Measurements from ENCODE around the gene TSPEAR.
"Not testable (repeated sequence)": the region's sequence is repeated elsewhere in the genome, so short reads cannot be mapped to it uniquely, and the experiment has no call there.

TSPEAR gene

DNA sequence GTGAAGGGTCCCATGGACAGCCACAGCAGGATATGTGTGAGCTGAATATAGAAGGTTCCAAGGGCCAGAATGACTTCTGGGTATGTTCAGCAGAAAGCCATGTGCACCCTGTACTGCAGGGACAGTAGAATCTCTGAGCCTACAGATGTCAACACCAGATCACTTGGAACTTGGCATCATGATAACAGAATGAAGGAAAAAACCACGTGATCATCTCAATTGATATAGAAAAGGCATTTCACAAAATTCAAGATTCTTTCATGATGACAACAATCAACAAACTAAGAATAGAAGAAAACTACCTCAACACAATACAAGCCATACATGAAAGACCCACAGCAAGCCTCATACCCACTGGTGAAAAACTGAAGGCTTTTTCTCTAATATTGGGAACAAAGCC is 43.8 kb downstream of the TSPEAR start:
- intact Hi-C loops (cut with DNase I) = no loop called here

DNA sequence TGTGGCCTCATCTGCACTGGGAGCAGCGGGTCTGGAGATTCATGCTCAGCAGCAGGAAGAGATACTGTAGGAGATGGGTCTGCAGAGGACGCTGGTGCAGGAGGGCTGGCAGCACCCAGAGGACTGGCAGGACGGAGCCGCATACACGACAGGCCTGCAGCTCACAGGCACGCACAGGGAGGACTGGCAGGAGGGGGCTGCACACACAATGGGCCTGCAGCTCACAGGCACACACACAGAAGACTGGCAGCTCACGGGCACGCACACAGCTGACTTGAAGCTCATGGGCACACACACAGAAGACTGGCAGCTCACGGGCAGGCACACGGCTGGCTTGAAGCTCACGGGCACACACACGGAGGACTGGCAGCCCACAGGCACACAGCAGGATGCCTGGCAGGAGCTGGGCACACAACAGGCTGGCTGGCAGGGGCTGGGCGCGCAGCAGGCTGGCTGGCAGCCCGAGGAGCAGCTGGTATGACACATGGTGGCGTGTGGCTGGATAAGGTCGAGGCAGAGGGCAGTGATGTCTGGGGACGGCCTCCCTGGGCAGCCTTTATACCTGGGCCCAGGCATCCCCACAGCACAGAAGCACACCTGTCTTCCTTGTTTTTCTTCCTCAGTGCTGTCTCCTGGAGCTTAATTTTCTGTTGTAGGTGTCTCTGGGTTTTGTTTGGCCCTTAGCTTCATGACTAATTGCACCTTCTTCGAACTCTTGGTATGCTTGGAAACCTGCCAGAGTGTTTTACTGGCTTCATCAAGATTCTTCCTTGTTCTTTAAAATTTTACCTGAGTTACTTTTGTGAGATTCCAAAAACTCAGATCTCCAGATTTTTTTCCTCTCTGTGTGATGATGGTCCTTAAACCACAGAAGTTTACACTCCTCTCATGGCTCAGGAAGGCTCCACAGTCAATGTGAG is 44.7 kb downstream of the TSPEAR start, which contains the start of gene KRTAP12-2:
Gene KRTAP12-2 (minus strand): TSS at position 527 of the 920 bp plus-strand sequence. CDS start 41 bp downstream, at position 486.
- intact Hi-C loops (cut with DNase I) = no loop called here
- DNase-seq = peak in 1 of 42 donors; percentile 2

More for the DNA sequence above, 43.8 kb downstream of the TSPEAR start:
- DNase-seq = no peak

DNA sequence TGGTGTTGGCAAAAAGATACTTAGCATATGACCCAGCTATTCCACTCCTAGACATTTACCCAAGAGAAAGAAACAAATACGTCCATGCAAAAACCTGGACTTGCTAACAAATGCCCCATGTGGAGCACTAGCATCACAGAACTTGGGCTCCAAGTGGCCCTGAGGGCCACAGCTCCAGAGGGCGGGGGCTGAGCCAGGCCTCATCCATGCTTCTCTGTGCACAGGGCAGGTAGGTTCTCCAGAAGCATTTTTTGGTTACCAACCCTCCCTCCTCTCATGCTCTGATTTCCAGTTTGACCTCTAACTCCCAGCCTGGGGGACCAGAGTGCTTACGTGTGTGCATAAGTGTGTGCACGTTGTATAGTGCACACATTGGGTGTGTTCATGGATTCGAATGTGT is 46.7 kb downstream of the TSPEAR start:
- no peak for DNase-seq
- intact Hi-C loops (cut with DNase I) = no loop called here

DNA sequence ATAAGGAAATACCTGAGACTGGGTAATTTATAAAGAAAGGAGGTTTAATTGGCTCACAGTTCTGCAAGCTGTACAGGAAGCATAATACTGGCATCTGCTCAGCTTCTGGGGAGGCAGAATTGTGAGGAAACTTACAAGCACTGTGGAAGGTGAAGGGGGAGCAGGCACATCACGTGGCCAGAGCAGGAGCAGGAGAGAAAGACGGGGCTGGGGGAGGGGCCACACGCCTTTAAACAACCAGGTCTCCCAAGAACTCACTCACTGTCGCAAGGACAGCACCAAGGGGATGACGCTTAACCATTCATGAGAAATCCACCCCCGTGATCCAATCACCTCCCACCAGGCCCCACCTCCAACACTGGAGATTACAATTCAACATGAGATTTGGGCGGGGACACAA is 49.8 kb downstream of the TSPEAR start:
- intact Hi-C loops (cut with DNase I); DNase-seq: not testable (repeated sequence)

DNA sequence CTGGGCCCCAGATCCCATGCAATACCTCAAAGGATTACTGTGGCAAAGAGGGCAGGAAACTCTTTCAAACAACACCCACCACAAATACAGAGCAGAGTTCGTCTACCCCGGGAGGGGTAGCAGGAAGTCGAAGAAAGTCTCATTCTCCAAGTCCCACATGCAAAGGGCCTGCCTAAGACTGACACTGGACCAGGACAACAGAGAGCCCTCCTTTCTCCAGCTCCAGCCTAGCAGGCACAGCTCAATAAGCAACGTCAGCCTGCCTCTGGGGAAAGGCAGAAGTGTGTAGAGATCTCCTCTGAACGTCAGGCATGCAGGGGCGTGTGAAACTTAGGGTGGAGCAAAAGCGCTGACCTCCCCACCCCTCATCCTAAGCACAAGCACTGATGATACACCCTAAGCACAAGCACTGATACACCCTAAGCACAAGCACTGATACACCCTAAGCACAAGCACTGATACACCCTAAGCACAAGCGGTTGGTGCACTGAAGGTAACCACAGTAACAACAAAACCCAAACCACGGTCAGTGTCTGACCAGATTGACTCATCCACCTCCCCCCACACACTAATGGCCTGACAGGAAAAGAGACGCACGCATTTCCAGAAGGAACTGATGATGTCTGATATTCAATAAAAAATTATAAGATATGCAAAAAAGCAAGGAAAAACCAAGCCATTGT is 52.3 kb downstream of the TSPEAR start:
- intact Hi-C loops (cut with DNase I) = no loop called here
- no peak for DNase-seq

DNA sequence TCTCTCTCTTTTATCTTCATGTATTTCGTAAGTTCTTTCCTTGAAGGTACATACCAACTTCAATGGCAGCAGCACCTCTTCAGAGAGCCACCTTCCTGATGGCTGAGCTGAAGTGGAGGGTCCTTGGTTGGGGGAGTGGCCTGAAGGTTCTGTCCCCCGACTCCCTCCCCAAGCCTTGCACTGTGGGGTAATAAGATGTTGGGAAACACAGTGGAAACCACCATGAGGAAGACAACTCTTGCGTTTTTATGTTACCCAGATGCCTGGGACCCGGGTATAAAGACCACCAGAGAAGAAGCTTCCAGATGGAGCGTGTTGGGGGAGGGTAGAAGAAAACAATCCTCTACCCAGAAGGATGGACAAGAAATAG is 52.8 kb downstream of the TSPEAR start:
- DNase-seq = no peak
- intact Hi-C loops (cut with DNase I) = no loop called here

DNA sequence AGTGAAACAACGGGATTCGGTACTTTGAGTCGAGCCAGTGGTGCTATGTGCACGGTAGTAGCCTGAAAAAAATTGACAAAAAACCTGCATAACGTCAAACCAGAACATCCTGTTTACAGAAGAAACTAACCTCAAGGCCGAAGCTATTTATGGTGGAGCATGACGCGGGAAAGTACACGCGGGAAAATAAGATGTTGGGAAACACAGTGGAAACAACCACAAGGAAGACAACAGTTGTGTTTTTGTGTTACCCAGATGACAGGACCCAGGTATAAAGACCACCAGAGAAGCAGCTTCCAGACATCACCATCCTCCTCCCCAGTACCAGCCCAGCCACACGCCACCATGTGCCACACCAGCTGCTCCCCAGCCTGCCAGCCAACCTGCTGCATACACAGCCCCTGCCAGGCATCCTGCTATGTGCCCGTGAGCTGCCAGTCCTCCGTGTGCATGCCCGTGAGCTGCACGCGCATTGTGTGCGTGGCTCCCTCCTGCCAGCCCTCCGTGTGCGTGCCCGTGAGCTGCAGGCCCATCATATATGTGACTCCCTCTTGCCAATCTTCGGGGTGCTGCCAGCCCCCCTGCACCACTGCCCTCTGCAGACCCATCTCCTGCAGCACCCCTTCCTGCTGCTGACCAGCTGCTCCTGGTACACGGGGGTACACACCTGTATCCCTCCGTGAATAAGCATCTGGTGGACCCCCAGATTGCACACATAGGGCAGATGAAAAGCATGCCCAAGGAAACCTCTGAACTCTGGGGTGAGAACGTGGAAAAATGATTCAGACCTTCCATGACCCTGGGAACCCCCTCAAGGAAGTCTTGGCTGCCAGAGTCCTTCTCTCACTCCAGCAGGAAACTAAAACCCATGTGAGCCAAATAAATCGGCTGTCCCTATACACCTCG is 53.5 kb downstream of the TSPEAR start, which contains the start of gene KRTAP12-3:
Gene KRTAP12-3 (plus strand): TSS at position 298 of the 906 bp plus-strand sequence. CDS start 48 bp downstream, at position 346.
- DNase-seq = no peak
- intact Hi-C loops (cut with DNase I) = no loop called here

DNA sequence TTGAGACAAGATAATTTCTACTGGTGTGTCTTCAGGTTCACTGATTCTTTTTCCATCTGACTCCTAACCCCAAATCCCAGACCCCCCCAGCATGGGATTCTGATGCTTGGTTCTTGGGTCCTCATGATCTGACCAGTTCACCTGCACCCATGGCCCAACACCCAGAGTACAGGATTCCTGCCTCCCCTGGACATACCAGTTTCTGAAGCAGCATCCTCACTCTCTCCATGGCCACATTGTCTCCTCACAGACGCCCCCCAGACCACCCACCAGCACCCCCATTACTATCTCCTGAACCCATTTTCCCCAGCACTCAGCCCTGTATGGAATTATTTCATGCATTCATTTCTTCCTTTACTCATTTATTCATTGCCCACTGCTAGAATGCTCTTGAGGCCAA is 54.5 kb downstream of the TSPEAR start:
- intact Hi-C loops (cut with DNase I) = no loop called here
- no peak for DNase-seq

DNA sequence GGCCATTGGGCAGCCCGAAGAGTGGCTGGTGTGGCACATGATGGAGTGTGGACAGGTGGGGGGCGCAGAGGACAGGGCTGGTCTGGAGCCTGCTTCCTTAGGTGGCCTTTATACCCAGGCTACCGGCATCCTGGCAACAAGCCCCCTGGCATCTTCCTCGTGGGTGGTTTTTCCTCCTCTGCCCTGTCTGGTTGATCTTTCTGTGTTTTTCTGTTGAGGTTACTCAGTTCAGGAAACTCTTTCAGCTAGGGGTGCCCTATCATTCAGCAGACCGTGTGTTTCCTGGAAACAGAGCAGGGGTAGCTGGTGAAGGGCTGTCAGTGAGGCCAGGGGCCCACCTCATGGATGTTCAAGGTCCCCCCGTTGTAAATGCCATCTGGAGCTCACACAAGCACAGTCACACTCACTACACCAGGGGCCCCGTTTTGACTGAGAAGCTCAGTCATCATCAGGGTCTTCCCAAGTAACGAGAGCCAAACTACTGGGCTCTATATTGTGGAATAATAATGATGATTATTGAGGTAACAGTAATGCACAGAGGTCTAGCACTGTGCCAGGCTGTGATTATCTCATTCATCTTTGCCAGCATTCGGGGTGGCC is 56.7 kb downstream of the TSPEAR start, which contains the start of gene KRTAP12-4:
Gene KRTAP12-4 (minus strand): TSS at position 84 of the 600 bp plus-strand sequence. CDS start 45 bp downstream, at position 39.
- intact Hi-C loops (cut with DNase I) = no loop called here

DNA sequence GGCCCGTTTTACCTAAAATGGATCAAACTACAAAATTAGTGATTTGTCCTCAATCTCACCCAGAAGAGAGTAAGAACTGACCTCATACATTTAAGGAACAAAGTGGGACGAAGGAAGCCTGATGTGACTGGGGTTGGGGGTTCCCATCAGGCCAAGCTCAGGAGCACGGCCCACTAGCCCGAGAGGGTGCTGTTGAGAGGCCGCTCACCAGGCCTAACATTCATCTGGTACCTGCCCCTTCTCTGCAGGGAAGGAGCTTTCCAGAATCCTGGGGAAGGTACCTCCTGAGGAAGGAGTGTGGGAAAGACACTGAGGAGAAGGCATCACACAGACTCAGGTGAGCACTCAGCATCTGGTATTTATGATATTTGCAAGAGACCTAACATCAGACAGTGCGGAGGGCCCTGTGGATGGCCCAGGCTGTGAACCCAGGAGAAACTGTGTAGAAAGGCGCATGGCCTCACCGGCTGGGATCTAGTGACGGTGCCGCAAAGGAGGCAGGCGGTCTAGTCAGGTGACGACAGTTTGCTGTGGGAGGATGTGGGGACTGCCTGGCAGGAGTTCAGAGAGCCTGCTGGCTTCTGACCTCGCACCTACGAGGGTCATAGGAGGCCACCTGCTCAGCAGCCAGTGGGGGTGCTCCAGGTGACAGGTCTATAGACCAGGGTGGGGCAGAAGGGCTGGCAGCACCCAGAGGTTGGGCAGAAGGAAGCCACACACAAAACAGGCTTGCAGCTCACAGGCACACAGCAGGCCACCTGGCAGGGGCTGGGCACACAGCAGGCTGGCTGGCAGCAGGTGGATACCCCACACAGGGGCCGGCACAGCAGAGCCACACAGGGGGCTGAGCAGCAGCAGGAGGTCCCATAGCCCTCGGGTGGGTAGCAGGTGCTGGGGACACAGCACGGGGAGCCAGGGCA is 57.5 kb downstream of the TSPEAR start:
- DNase-seq = no peak
- intact Hi-C loops (cut with DNase I) = no loop called here

More for the DNA sequence above, 56.7 kb downstream of the TSPEAR start, which contains the start of gene KRTAP12-4:
- no peak for DNase-seq

DNA sequence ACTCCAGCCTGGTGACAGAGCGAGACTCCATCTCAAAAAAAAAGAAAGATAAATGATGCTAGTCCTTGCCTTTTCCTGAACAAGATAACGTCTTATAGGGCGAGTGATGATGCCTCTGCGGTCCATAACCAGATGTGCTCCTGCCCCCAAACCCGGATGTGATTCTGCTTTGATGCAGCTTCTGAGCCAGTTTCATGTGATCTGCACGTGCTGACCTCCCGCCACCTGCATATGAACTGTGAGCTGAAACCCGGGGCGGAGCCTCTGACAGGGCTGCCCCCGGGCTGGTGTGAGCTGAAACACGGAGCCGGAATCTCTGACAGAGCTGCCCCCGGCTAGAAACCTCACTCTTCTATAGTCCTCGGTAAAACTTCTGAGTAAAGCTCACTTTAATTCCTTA is 58.2 kb downstream of the TSPEAR start:
- DNase-seq = no peak
- intact Hi-C loops (cut with DNase I) = no loop called here

DNA sequence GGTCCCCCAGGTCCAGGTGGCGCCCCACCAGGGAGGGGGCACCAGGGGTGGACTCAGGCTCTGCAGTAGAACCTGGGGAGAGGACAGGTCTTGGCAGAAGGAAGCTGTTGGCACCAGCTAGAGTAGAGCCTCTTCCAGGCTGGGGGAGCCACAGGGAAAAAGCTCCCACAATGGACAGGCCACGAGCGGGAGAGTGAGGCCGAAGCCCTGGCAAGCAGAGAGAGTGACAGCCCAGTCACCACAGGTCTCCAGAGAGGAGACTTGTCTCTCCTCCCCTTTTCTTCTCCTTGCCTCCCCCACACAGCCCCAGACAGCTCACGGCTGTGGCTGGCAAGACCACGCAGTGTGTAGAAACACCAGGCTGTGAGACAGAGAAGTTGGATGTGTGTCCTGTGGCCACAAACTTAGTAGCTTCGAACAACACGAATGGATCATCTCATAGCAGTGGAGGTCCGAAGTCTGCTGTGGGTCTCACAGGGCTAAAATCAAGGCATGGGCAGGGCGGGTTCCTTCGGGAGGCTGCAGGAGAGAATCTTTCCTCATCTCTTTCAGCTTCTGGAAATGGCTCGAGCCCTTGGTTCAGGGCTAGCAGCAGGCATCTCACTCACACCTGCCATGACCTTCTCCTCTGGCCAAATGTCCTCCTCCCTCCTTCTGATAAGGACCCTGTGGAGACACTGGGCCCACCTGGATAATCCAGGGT is 60.2 kb downstream of the TSPEAR start:
- DNase-seq = no peak
- intact Hi-C loops (cut with DNase I) = no loop called here

DNA sequence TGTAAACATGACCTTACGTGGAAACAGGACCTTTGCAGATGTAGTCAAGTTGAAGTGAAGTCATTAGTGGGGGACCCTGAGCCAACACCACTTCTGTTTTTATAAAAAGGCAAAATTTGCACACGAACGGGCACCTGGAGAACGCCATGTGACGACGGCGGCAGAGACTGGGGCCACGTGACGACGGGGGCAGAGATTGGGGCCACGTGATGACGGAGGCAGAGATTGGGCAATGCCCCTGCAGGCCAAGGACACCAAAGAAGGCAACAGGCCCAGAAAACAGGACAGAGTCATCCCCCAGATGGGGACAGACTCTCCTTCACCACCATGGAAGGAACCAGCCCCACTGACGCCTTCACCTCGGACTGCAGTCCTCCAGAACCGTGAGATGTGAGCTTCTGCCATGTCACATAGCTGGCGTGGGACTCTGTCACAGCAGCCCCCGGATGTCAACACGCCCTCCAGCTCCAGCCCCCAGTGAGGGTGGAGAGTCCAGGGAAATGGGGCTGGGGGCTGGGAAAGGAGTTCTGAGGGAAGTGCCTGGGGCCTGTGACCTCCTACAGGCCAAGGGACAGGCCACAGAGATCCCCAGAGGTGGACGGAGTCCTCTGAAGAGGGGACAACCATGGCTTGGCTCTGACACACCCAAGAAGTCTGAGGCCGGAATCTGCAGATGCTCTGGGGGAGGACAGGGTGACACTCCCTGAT is 61.0 kb downstream of the TSPEAR start:
- DNase-seq = no peak
- intact Hi-C loops (cut with DNase I) = no loop called here

DNA sequence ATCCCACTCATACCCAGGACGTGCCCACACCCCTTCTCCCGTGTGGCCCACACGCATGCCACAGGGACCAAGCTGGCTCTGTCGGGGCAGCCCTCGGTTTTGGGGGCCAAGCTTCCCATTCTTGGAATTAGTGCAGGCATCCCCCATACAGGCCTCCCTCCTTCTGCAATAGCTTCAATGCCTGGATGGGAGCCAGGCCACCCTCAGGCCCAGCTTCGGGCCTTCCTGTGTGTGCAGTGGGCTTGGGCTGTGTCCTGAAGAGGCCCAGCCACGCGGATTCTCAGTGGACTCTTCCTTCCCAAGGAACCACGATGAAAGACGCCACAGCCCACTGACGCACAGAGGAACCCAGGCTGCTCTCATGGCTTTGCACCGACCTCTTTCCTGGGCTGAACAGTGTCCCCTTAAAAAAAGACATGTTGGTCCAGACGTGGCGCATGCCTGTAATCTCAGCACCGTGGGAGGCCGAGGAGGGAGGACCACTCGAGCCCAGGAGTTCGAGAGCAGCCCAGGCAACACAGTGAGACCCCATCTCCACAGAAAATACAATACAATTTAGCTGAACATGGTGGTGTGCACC is 61.8 kb downstream of the TSPEAR start:
- DNase-seq = no peak
- intact Hi-C loops (cut with DNase I) = no loop called here

DNA sequence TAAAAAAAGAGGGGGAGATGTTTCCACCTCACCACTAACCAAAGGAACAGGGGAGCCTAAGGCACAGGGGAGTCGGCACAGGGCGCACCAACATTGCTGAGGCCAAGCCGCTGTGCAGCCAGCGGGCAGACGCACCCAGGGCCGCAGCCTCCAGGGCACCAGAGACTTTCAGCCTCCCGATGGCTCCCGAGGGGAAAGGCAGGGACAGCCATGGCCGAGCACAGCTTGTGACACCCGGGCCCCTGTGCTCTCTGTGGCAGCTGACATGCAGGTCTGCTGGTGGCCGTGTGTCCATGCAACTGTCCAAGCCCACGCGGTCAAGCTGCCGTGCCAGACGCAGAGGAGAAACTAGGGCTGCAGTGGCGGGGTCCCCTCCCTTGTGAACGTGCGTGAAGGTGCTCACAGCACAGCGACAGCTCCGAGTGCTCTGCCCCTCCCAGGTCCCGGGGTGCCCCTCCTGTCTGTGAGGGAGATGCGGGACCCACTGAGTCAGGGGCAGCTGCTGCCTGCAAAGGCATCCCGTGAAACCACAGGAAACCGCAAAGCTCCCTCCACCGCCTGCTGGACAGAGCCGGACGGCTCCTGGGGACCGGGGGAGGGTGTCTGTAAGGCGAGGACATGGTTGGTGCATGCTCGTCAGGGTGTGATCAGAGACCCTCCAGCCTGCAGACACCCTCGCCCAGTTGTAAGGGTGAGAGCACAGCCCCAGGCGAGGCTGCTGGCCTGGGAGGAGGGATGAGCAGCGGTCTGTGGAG is 62.6 kb downstream of the TSPEAR start:
- no peak for DNase-seq
- intact Hi-C loops (cut with DNase I) = no loop called here

Measured in head of caudate nucleus (tissue), 42 donors.